NT2/D1 (cell line): ENCODE results near the gene ADGRL4.

Source experiments
- DNase-seq: peaks from one replicate; pipeline ENCODE4 v3.0.0-alpha.2; 2011; ENCODE audit warnings: low read depth, low spot score
- H3K27me3 ChIP-seq: 2 replicates; pipeline ENCODE4 v1.6.0; 2011; ENCODE audit warnings: mild to moderate bottlenecking; ENCODE audit not compliant: insufficient read length, insufficient read depth
- H3K36me3 ChIP-seq: 2 replicates; pipeline ENCODE4 v1.6.1; 2011; ENCODE audit warnings: mild to moderate bottlenecking, low read length, mixed read lengths; ENCODE audit not compliant: insufficient read depth, insufficient read length
- H3K4me1 ChIP-seq: 2 replicates; pipeline ENCODE4 v1.5.1; 2011; ENCODE audit not compliant: insufficient read depth, insufficient read length
- H3K4me3 ChIP-seq: 2 replicates; pipeline ENCODE4 v1.5.1; 2011; ENCODE audit warnings: low read depth; ENCODE audit not compliant: insufficient read length
- H3K9ac ChIP-seq: 2 replicates; pipeline ENCODE4 v1.6.0; 2011; ENCODE audit warnings: low read depth; ENCODE audit not compliant: insufficient read length
- H3K9me3 ChIP-seq: 2 replicates; pipeline ENCODE4 v1.5.1; 2011; ENCODE audit warnings: mild to moderate bottlenecking, low read length; ENCODE audit not compliant: insufficient read depth
- SUZ12 ChIP-seq: IDR thresholded peaks from 2 replicates; pipeline ENCODE4 v1.6.1; 2011; ENCODE audit not compliant: insufficient read length, insufficient read depth; ENCODE audit errors: extremely low read depth
- YY1 ChIP-seq: IDR thresholded peaks from 2 replicates; pipeline ENCODE4 v1.6.1; 2011; ENCODE audit not compliant: insufficient read length, insufficient read depth
- ZNF274 ChIP-seq: IDR thresholded peaks from 2 replicates; pipeline ENCODE4 v1.6.1; 2011; ENCODE audit warnings: mild to moderate bottlenecking, low read depth, low read length

Gene ADGRL4

GRCh38 chr1:79041666-79042065, 35.1 kb upstream of the ADGRL4 start:
- TF ChIP-seq ZNF274 = no peak
- TF ChIP-seq YY1 = no peak
- no peak for TF ChIP-seq SUZ12
- no peak overlapping the region for H3K4me3 ChIP-seq
- H3K27me3 ChIP-seq = no peaks in the 10 kb centered on the region
- no peaks in the 10 kb centered on the region for H3K4me1 ChIP-seq
- H3K36me3 ChIP-seq = no peaks in the 10 kb centered on the region
- peaks cover 25% of the 10 kb centered on the region for H3K9me3 ChIP-seq
- no peak for DNase-seq
- H3K9ac ChIP-seq = no peak overlapping the region

GRCh38 chr1:79040424-79041082, 34.0 kb upstream of the ADGRL4 start:
- Histone ChIP-seq H3K9ac (no peak overlapping the region), H3K4me3 (no peak overlapping the region), H3K27me3 (no peaks in the 10 kb centered on the region), H3K4me1 (no peaks in the 10 kb centered on the region), H3K9me3 (peaks cover 31% of the 10 kb centered on the region), H3K36me3 (no peaks in the 10 kb centered on the region)
- no peak for DNase-seq
- TF ChIP-seq ZNF274 = no peak
- no peak for TF ChIP-seq YY1
- TF ChIP-seq SUZ12 = no peak

GRCh38 chr1:79037085-79037484, 30.6 kb upstream of the ADGRL4 start:
- no peak for DNase-seq
- H3K36me3 ChIP-seq = no peaks in the 10 kb centered on the region
- no peak overlapping the region for H3K9ac ChIP-seq
- H3K9me3 ChIP-seq = peaks cover 31% of the 10 kb centered on the region
- H3K4me3 ChIP-seq = no peak overlapping the region
- H3K4me1 ChIP-seq = no peaks in the 10 kb centered on the region
- H3K27me3 ChIP-seq = no peaks in the 10 kb centered on the region
- no peak for TF ChIP-seq SUZ12
- no peak for TF ChIP-seq ZNF274
- TF ChIP-seq YY1 = no peak

GRCh38 chr1:79012500-79012899, 6.0 kb upstream of the ADGRL4 start:
- Histone ChIP-seq H3K9ac (no peak overlapping the region), H3K36me3 (no peaks in the 10 kb centered on the region), H3K27me3 (no peaks in the 10 kb centered on the region), H3K4me3 (no peak overlapping the region), H3K9me3 (no peaks in the 10 kb centered on the region), H3K4me1 (no peaks in the 10 kb centered on the region)
- no peak for DNase-seq
- TF ChIP-seq SUZ12 = no peak
- no peak for TF ChIP-seq YY1
- TF ChIP-seq ZNF274 = no peak

- H3K27me3 ChIP-seq = no peaks in the 10 kb centered on the region
- no peaks in the 10 kb centered on the region for H3K36me3 ChIP-seq
- no peak overlapping the region for H3K4me3 ChIP-seq
- H3K4me1 ChIP-seq = no peaks in the 10 kb centered on the region
- no peaks in the 10 kb centered on the region for H3K9me3 ChIP-seq
- no peak for DNase-seq
- H3K9ac ChIP-seq = no peak overlapping the region
- TF ChIP-seq SUZ12 (no peak), YY1 (no peak), ZNF274 (no peak)
Measured at GRCh38 chr1:79010589-79010988, 4.1 kb upstream of the ADGRL4 start.

GRCh38 chr1:79005945-79006344, 585 bp downstream of the ADGRL4 start:
- Histone ChIP-seq H3K9ac (no peak overlapping the region), H3K9me3 (no peaks in the 10 kb centered on the region), H3K36me3 (no peaks in the 10 kb centered on the region), H3K4me1 (no peaks in the 10 kb centered on the region), H3K4me3 (peak overlapping the region; percentile 9), H3K27me3 (no peaks in the 10 kb centered on the region)
- DNase-seq = no peak
- TF ChIP-seq ZNF274 (no peak), YY1 (no peak), SUZ12 (no peak)

- H3K36me3 ChIP-seq = no peaks in the 10 kb centered on the region
- no peaks in the 10 kb centered on the region for H3K4me1 ChIP-seq
- no peak overlapping the region for H3K4me3 ChIP-seq
- no peak overlapping the region for H3K9ac ChIP-seq
- no peak for TF ChIP-seq ZNF274
- no peak for TF ChIP-seq YY1
- TF ChIP-seq SUZ12 = no peak
- H3K9me3 ChIP-seq = no peaks in the 10 kb centered on the region
- H3K27me3 ChIP-seq = no peaks in the 10 kb centered on the region
- DNase-seq = no peak
Measured at GRCh38 chr1:79004916-79005315, 1.6 kb downstream of the ADGRL4 start.

- no peaks in the 10 kb centered on the region for H3K36me3 ChIP-seq
- TF ChIP-seq SUZ12 (no peak), ZNF274 (no peak), YY1 (no peak)
- H3K27me3 ChIP-seq = no peaks in the 10 kb centered on the region
- H3K4me3 ChIP-seq = no peak overlapping the region
- no peak overlapping the region for H3K9ac ChIP-seq
- no peaks in the 10 kb centered on the region for H3K4me1 ChIP-seq
- no peak for DNase-seq
- H3K9me3 ChIP-seq = no peaks in the 10 kb centered on the region
Measured at GRCh38 chr1:78996791-78997190, 9.7 kb downstream of the ADGRL4 start.
